Neural cell (in vitro differentiated cells): ENCODE data around the gene PTPRN2.

ENCODE experiments used
- CTCF ChIP-seq: fragments of 450-650 bp; IDR thresholded peaks from 2 replicates; pipeline ENCODE4 v1.5.1; 2014; ENCODE audit warnings: antibody characterized with exemption, mild to moderate bottlenecking, moderate library complexity; ENCODE audit not compliant: poor library complexity, severe bottlenecking
- EZH2 ChIP-seq: fragments of 200-600, 300-800 bp; shearing (Covaris generic), sonication (generic); IDR thresholded peaks from 2 replicates; pipeline ENCODE4 v1.6.1; 2014; ENCODE audit warnings: antibody characterized with exemption, low read length, borderline replicate concordance, mild to moderate bottlenecking; ENCODE audit not compliant: insufficient read depth, poor library complexity, severe bottlenecking
- MXI1 ChIP-seq: fragments of 450-650 bp; conservative IDR thresholded peaks from 2 replicates; pipeline ENCODE4 v1.6.1; 2014; ENCODE audit warnings: antibody characterized with exemption, mild to moderate bottlenecking; ENCODE audit not compliant: poor library complexity, severe bottlenecking
- POLR2AphosphoS5 ChIP-seq: IDR thresholded peaks from 2 replicates; pipeline ENCODE4 v1.6.1; 2012
- RAD21 ChIP-seq: fragments of 450-650 bp; conservative IDR thresholded peaks from 2 replicates; pipeline ENCODE4 v1.6.1; 2014; ENCODE audit warnings: antibody characterized with exemption, mild to moderate bottlenecking, moderate library complexity
- TAF1 ChIP-seq: IDR thresholded peaks from 2 replicates; pipeline ENCODE4 v1.6.1; 2012; ENCODE audit warnings: low read depth

GRCh38 chr7:157544226-157544625 lies 1043.4 kb downstream of the PTPRN2 start:
- TF ChIP-seq EZH2 (no peak), CTCF (no peak), RAD21 (no peak), POLR2AphosphoS5 (no peak), TAF1 (no peak), MXI1 (no peak)
